BJ (cell line): ENCODE data around the gene HEPACAM. TPM values are rescaled to one million over a fixed set of nuclear protein-coding genes. Genes with fewer than 3 reads are reported as not detected.

ENCODE experiments used
- CTCF ChIA-PET: fragments of 350-600 bp; formaldehyde crosslinking; extraction: SDS; loops from one replicate; lab custom pipeline; 2021; ENCODE audit warnings: antibody characterized with exemption, inconsistent platforms; lab: Yijun Ruan, JAX
- POLR2A ChIA-PET: fragments of 300-600 bp; sonication (Branson Sonifier 250); formaldehyde crosslinking; extraction: SDS; loops from one replicate; lab custom pipeline; 2021; ENCODE audit warnings: antibody characterized with exemption; lab: Charles Lee
- DNase-seq: peaks from one replicate; pipeline ENCODE4 v3.0.0-alpha.2; 2011; ENCODE audit warnings: low read depth
- H3K27me3 ChIP-seq: 2 replicates; pipeline ENCODE4 v1.6.0; 2011; ENCODE audit warnings: low read length; ENCODE audit not compliant: control insufficient read depth, insufficient read depth
- H3K36me3 ChIP-seq: 2 replicates; pipeline ENCODE4 v1.5.1; 2011; ENCODE audit warnings: low read length; ENCODE audit not compliant: control insufficient read depth, insufficient read depth
- H3K4me3 ChIP-seq: 2 replicates; pipeline ENCODE4 v1.5.1; 2011; ENCODE audit warnings: low read depth, mild to moderate bottlenecking, control low read depth, low read length
- CTCF ChIP-seq: IDR thresholded peaks from 2 replicates; pipeline ENCODE4 v1.5.1; 2011; ENCODE audit warnings: low read depth, mild to moderate bottlenecking, control low read depth, inconsistent platforms, low read length, moderate library complexity; ENCODE audit not compliant: insufficient read depth
- polyA plus RNA-seq: library from polyadenylated mRNA; depleted of rRNA; stranded (reverse); fragments of >200 nt; gene quantifications from 2 replicates; pipeline ENCODE4 v1.2.3, GENCODE V29; 2011

The HEPACAM gene
- polyA plus RNA-seq, 1 experiment, result 0.06 TPM

GRCh38 chr11:124875943-124876817 lies 59.7 kb downstream of the HEPACAM start:
- TF ChIP-seq CTCF, result peak; percentile 74
- CTCF ChIA-PET, result interaction anchor here (0.6 to 3.0 kb wide), 26 partner anchors 8 to 511 kb away, joined by 3 to 26 read pairs (median 6); partner anchors contain the start of genes CCDC15, HEPACAM, HEPN1 and MSANTD2
- POLR2A ChIA-PET, result interaction anchor here (0.6 to 0.7 kb wide), 2 partner anchors 22 to 60 kb away, joined by 3 read pairs; no protein-coding TSS in a partner anchor
- H3K4me3 ChIP-seq, result peak overlapping the region; percentile 68
- H3K36me3 ChIP-seq, result no peaks in the 10 kb centered on the region
- DNase-seq, result peak; percentile 58
- peaks cover 10% of the 10 kb centered on the region for H3K27me3 ChIP-seq

GRCh38 chr11:124875401-124875800 lies 60.4 kb downstream of the HEPACAM start:
- POLR2A ChIA-PET, result no interaction called here
- peak overlapping the region; percentile 68; the same call in 1 of the 2 replicates for H3K4me3 ChIP-seq

GRCh38 chr11:124874571-124875255 lies 61.1 kb downstream of the HEPACAM start:
- H3K36me3 ChIP-seq, result no peaks in the 10 kb centered on the region
- CTCF ChIA-PET, result interaction anchor here (0.6 to 3.0 kb wide), 3 partner anchors 8 to 37 kb away, joined by 4 to 26 read pairs (median 16); partner anchors contain the start of gene ROBO3
- H3K4me3 ChIP-seq, result no peak overlapping the region
- TF ChIP-seq CTCF, result no peak
- POLR2A ChIA-PET, result no interaction called here
- no peak for DNase-seq
- H3K27me3 ChIP-seq, result peaks cover 23% of the 10 kb centered on the region

More at GRCh38 chr11:124875401-124875800, 60.4 kb downstream of the HEPACAM start:
- H3K36me3 ChIP-seq, result no peaks in the 10 kb centered on the region
- H3K27me3 ChIP-seq, result peaks cover 16% of the 10 kb centered on the region
- DNase-seq, result no peak
- TF ChIP-seq CTCF, result no peak
- CTCF ChIA-PET, result interaction anchor here (1.3 to 3.0 kb wide), 16 partner anchors 9 to 257 kb away, joined by 3 to 26 read pairs (median 8); partner anchors contain the start of genes CCDC15, HEPACAM, HEPN1 and MSANTD2

- POLR2A ChIA-PET, result no interaction called here
- DNase-seq, result no peak
- no peak for TF ChIP-seq CTCF
- Histone ChIP-seq H3K4me3 (no peak overlapping the region), H3K36me3 (no peaks in the 10 kb centered on the region), H3K27me3 (peaks cover 29% of the 10 kb centered on the region)
- CTCF ChIA-PET, result interaction anchor here (0.6 to 3.0 kb wide), 2 partner anchors 8 to 36 kb away, joined by 4 to 26 read pairs; partner anchors contain the start of gene ROBO3
Measured at GRCh38 chr11:124873951-124874350, 61.9 kb downstream of the HEPACAM start.
